ENCODE measurements around the gene ARHGAP44.
A peak's percentile ranks its signal among the peaks of the same experiment; 100 is the strongest.
"Not testable (repeated sequence)": the region's sequence is repeated elsewhere in the genome, so short reads cannot be mapped to it uniquely, and the experiment has no call there.

The ARHGAP44 gene

GRCh38 chr17:12977008-12977751 lies 187.9 kb downstream of the ARHGAP44 start:
- Histone ChIP-seq H3K36me3 (ENCODE audit: control insufficient read depth, insufficient read depth, low read length) (no peaks in the 10 kb centered on the region), H3K27ac (ENCODE audit: low read depth, low read length) (no peak overlapping the region)

GRCh38 chr17:12978787-12979186 lies 189.5 kb downstream of the ARHGAP44 start:
- not testable (repeated sequence) for H3K4me1 ChIP-seq (ENCODE audit: control insufficient read depth, insufficient read depth, low read length); H3K4me3 ChIP-seq (ENCODE audit: low read length); H3K36me3 ChIP-seq (ENCODE audit: control insufficient read depth, insufficient read depth, low read length); H3K27ac ChIP-seq (ENCODE audit: low read depth, low read length); H3K9ac ChIP-seq (ENCODE audit: low read length); H3K27me3 ChIP-seq (ENCODE audit: control insufficient read depth, insufficient read depth, low read length)

More at GRCh38 chr17:12977008-12977751, 187.9 kb downstream of the ARHGAP44 start:
- peaks cover 3% of the 10 kb centered on the region for H3K4me1 ChIP-seq (ENCODE audit: control insufficient read depth, insufficient read depth, low read length)
- no peak overlapping the region for H3K4me3 ChIP-seq (ENCODE audit: low read length)
- H3K9ac ChIP-seq (ENCODE audit: low read length) = no peak overlapping the region
- H3K27me3 ChIP-seq (ENCODE audit: control insufficient read depth, insufficient read depth, low read length) = no peaks in the 10 kb centered on the region

GRCh38 chr17:12979246-12979645 lies 189.9 kb downstream of the ARHGAP44 start:
- Histone ChIP-seq H3K27me3 (ENCODE audit: control insufficient read depth, insufficient read depth, low read length) (no peaks in the 10 kb centered on the region), H3K36me3 (ENCODE audit: control insufficient read depth, insufficient read depth, low read length) (no peaks in the 10 kb centered on the region), H3K4me1 (ENCODE audit: control insufficient read depth, insufficient read depth, low read length) (peaks cover 3% of the 10 kb centered on the region), H3K9ac (ENCODE audit: low read length) (no peak overlapping the region), H3K27ac (ENCODE audit: low read depth, low read length) (no peak overlapping the region), H3K4me3 (ENCODE audit: low read length) (no peak overlapping the region)

GRCh38 chr17:12979826-12980500 lies 190.7 kb downstream of the ARHGAP44 start:
- Histone ChIP-seq H3K27me3 (ENCODE audit: control insufficient read depth, insufficient read depth, low read length) (no peaks in the 10 kb centered on the region), H3K4me3 (ENCODE audit: low read length) (no peak overlapping the region), H3K36me3 (ENCODE audit: control insufficient read depth, insufficient read depth, low read length) (no peaks in the 10 kb centered on the region), H3K4me1 (ENCODE audit: control insufficient read depth, insufficient read depth, low read length) (no peaks in the 10 kb centered on the region), H3K27ac (ENCODE audit: low read depth, low read length) (no peak overlapping the region), H3K9ac (ENCODE audit: low read length) (no peak overlapping the region)

GRCh38 chr17:12982224-12982623 lies 192.9 kb downstream of the ARHGAP44 start:
- H3K4me3 ChIP-seq (ENCODE audit: low read length) = no peak overlapping the region
- H3K27ac ChIP-seq (ENCODE audit: low read depth, low read length) = no peak overlapping the region
- H3K36me3 ChIP-seq (ENCODE audit: control insufficient read depth, insufficient read depth, low read length) = no peaks in the 10 kb centered on the region
- H3K4me1 ChIP-seq (ENCODE audit: control insufficient read depth, insufficient read depth, low read length) = no peaks in the 10 kb centered on the region
- H3K9ac ChIP-seq (ENCODE audit: low read length) = no peak overlapping the region
- H3K27me3 ChIP-seq (ENCODE audit: control insufficient read depth, insufficient read depth, low read length) = no peaks in the 10 kb centered on the region

GRCh38 chr17:12983991-12984884 lies 194.9 kb downstream of the ARHGAP44 start:
- Histone ChIP-seq H3K4me3 (ENCODE audit: low read length) (peak overlapping the region; percentile 6), H3K27ac (ENCODE audit: low read depth, low read length) (peak overlapping the region; percentile 27), H3K36me3 (ENCODE audit: control insufficient read depth, insufficient read depth, low read length) (no peaks in the 10 kb centered on the region), H3K9ac (ENCODE audit: low read length) (no peak overlapping the region), H3K27me3 (ENCODE audit: control insufficient read depth, insufficient read depth, low read length) (no peaks in the 10 kb centered on the region), H3K4me1 (ENCODE audit: control insufficient read depth, insufficient read depth, low read length) (no peaks in the 10 kb centered on the region)

- Histone ChIP-seq H3K9ac (ENCODE audit: low read length) (no peak overlapping the region), H3K27ac (ENCODE audit: low read depth, low read length) (no peak overlapping the region), H3K36me3 (ENCODE audit: control insufficient read depth, insufficient read depth, low read length) (no peaks in the 10 kb centered on the region), H3K4me3 (ENCODE audit: low read length) (no peak overlapping the region), H3K4me1 (ENCODE audit: control insufficient read depth, insufficient read depth, low read length) (no peaks in the 10 kb centered on the region), H3K27me3 (ENCODE audit: control insufficient read depth, insufficient read depth, low read length) (no peaks in the 10 kb centered on the region)
Observed at GRCh38 chr17:12985431-12986293, 196.4 kb downstream of the ARHGAP44 start.

- Histone ChIP-seq H3K27me3 (ENCODE audit: control insufficient read depth, insufficient read depth, low read length) (no peaks in the 10 kb centered on the region), H3K27ac (ENCODE audit: low read depth, low read length) (no peak overlapping the region), H3K36me3 (ENCODE audit: control insufficient read depth, insufficient read depth, low read length) (peaks cover 3% of the 10 kb centered on the region), H3K4me3 (ENCODE audit: low read length) (no peak overlapping the region), H3K4me1 (ENCODE audit: control insufficient read depth, insufficient read depth, low read length) (no peaks in the 10 kb centered on the region), H3K9ac (ENCODE audit: low read length) (no peak overlapping the region)
Observed at GRCh38 chr17:12987120-12987519, 197.8 kb downstream of the ARHGAP44 start.

GRCh38 chr17:12990041-12990808 lies 200.9 kb downstream of the ARHGAP44 start:
- Histone ChIP-seq H3K36me3 (ENCODE audit: control insufficient read depth, insufficient read depth, low read length) (peaks cover 29% of the 10 kb centered on the region), H3K9ac (ENCODE audit: low read length) (no peak overlapping the region), H3K4me1 (ENCODE audit: control insufficient read depth, insufficient read depth, low read length) (no peaks in the 10 kb centered on the region), H3K27ac (ENCODE audit: low read depth, low read length) (no peak overlapping the region), H3K4me3 (ENCODE audit: low read length) (no peak overlapping the region), H3K27me3 (ENCODE audit: control insufficient read depth, insufficient read depth, low read length) (no peaks in the 10 kb centered on the region)

GRCh38 chr17:12990926-12991325 lies 201.6 kb downstream of the ARHGAP44 start:
- Histone ChIP-seq H3K36me3 (ENCODE audit: control insufficient read depth, insufficient read depth, low read length) (peaks cover 35% of the 10 kb centered on the region), H3K27ac (ENCODE audit: low read depth, low read length) (no peak overlapping the region), H3K9ac (ENCODE audit: low read length) (no peak overlapping the region), H3K27me3 (ENCODE audit: control insufficient read depth, insufficient read depth, low read length) (no peaks in the 10 kb centered on the region), H3K4me1 (ENCODE audit: control insufficient read depth, insufficient read depth, low read length) (no peaks in the 10 kb centered on the region), H3K4me3 (ENCODE audit: low read length) (no peak overlapping the region)

- peaks cover 52% of the 10 kb centered on the region for H3K36me3 ChIP-seq (ENCODE audit: control insufficient read depth, insufficient read depth, low read length)
- H3K27me3 ChIP-seq (ENCODE audit: control insufficient read depth, insufficient read depth, low read length) = no peaks in the 10 kb centered on the region
- no peak overlapping the region for H3K27ac ChIP-seq (ENCODE audit: low read depth, low read length)
- H3K4me1 ChIP-seq (ENCODE audit: control insufficient read depth, insufficient read depth, low read length) = no peaks in the 10 kb centered on the region
- no peak overlapping the region for H3K9ac ChIP-seq (ENCODE audit: low read length)
- no peak overlapping the region for H3K4me3 ChIP-seq (ENCODE audit: low read length)
Observed at GRCh38 chr17:12992676-12993075, 203.4 kb downstream of the ARHGAP44 start.

Data from rectal smooth muscle tissue (tissue), 1 donor.